Lung (tissue), 12 donors: ENCODE measurements around the gene GBP5. TPM values are rescaled to one million over a fixed set of nuclear protein-coding genes. Genes with fewer than 3 reads are reported as not detected.
A peak's percentile ranks its signal among the peaks of the same experiment; 100 is the strongest.

Experiments used
- ATAC-seq: fragments of 200-7000 bp; cut with Tn5 transposase; one replicate; pipeline ENCODE4 v1.9.1; 2020; ENCODE audit warnings: moderate number of reproducible peaks; ENCODE audit not compliant: insufficient read depth, low FRiP score
- DNase-seq, 3 donors: peaks; one replicate each; pipeline ENCODE4 v3.0.0-alpha.2; 2013 to 2017
- H3K27ac ChIP-seq, 2 donors: one replicate each; pipeline ENCODE4 v1.5.1; 2013; ENCODE audit warnings: mild to moderate bottlenecking in 2 of 2, moderate library complexity in 2 of 2, control low read depth in 1 of 2, inconsistent platforms in 1 of 2, low read depth in 1 of 2, low read length in 1 of 2
- H3K27me3 ChIP-seq, 3 donors: one replicate each; pipeline ENCODE4 v1.5.1; 2013; ENCODE audit warnings: low read length in 2 of 3; ENCODE audit not compliant: control insufficient read depth in 3 of 3, insufficient read depth in 3 of 3
- H3K36me3 ChIP-seq, 4 donors: one replicate each; pipeline ENCODE4 v1.5.1; 2013; ENCODE audit warnings: low read length in 4 of 4, mild to moderate bottlenecking in 1 of 4, moderate library complexity in 1 of 4; ENCODE audit not compliant: control insufficient read depth in 4 of 4, insufficient read depth in 4 of 4
- H3K4me1 ChIP-seq, 5 donors: one replicate each; pipeline ENCODE4 v1.5.1; 2013; ENCODE audit warnings: low read length in 5 of 5, mild to moderate bottlenecking in 2 of 5, moderate library complexity in 1 of 5; ENCODE audit not compliant: control insufficient read depth in 5 of 5, insufficient read depth in 5 of 5
- H3K4me3 ChIP-seq: one replicate; pipeline ENCODE4 v1.5.1; 2013; ENCODE audit warnings: mild to moderate bottlenecking, control low read depth, moderate library complexity
- H3K9ac ChIP-seq, 2 donors: one replicate each; pipeline ENCODE4 v1.5.1; 2013; ENCODE audit warnings: low read length in 2 of 2, control low read depth in 1 of 2; ENCODE audit not compliant: insufficient read depth in 1 of 2
- H3K9me3 ChIP-seq, 4 donors: one replicate each; pipeline ENCODE4 v1.5.1; 2013; ENCODE audit warnings: low read length in 3 of 4, mild to moderate bottlenecking in 1 of 4, moderate library complexity in 1 of 4; ENCODE audit not compliant: control insufficient read depth in 4 of 4, insufficient read depth in 3 of 4
- WGBS, 2 donors: extraction: QIAGEN DNeasy Blood & Tissue Kit; methylation state at CpG; one replicate each; pipeline ENCODE4 v1.1.7; 2013; 5-methylcytosine and 5-hydroxymethylcytosine counted together
- polyA plus RNA-seq, 2 donors: library from polyadenylated mRNA; stranded (reverse); fragments of 200-250 nt; gene quantifications; one replicate each; pipeline ENCODE4 v1.2.1, GENCODE V29; 2013
- total RNA-seq, 2 donors: library from RNA; depleted of rRNA in 1 of 2; stranded (reverse); fragments of >200 nt in 1 of 2; gene quantifications; one replicate each; pipeline ENCODE4 v1.2.1, GENCODE V29; 2014 to 2021
- TF ChIP-seq, protein P1 (sequence below): IDR thresholded peaks from 2 replicates; pipeline ENCODE4 v1.5.1; 2012; ENCODE audit warnings: mild to moderate bottlenecking; ENCODE audit errors: control extremely low read depth, extremely low read depth
- donor health status: control.
- donor health status: control.
- donor health status: Bipolar disorder and iron deficiency.
- donor health status: healthy.
- donor health status: DM: yes; HTN: yes; CAD: no.

Gene GBP5
- total and polyA plus RNA-seq, 4 donors: 1.7 to 35.7 (median 5.0) TPM

DNA sequence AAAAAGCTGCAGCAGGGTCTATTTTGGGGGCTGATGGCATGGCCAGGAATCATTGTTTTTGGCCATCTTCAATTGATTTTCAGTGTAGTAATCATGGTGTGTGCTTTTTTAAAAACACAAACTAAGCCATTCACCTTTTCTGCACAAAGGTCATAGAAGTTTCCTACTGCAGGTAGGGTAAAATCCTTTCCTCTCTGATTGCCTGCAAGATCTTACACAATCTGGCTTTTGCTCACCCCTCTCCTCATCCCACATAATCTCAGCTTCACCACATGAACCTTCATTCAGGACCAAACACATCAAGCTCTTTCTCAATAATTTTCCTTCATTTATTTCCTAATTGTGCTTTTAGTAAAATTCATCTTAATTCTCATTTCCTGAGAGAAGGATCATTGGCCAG is 38.3 kb upstream of the GBP5 start:
- DNase-seq: no peak
- Histone ChIP-seq H3K4me1 (peaks cover 0 to 8% (median 3%) of the 10 kb centered on the region in 5 donors), H3K9ac (no peak overlapping the region), H3K27ac (peak overlapping the region in 1 of 2 donors; percentile 61), H3K9me3 (no peaks in the 10 kb centered on the region), H3K27me3 (no peaks in the 10 kb centered on the region), H3K36me3 (no peaks in the 10 kb centered on the region), H3K4me3 (no peak overlapping the region)
- TF ChIP-seq, protein P1, sequence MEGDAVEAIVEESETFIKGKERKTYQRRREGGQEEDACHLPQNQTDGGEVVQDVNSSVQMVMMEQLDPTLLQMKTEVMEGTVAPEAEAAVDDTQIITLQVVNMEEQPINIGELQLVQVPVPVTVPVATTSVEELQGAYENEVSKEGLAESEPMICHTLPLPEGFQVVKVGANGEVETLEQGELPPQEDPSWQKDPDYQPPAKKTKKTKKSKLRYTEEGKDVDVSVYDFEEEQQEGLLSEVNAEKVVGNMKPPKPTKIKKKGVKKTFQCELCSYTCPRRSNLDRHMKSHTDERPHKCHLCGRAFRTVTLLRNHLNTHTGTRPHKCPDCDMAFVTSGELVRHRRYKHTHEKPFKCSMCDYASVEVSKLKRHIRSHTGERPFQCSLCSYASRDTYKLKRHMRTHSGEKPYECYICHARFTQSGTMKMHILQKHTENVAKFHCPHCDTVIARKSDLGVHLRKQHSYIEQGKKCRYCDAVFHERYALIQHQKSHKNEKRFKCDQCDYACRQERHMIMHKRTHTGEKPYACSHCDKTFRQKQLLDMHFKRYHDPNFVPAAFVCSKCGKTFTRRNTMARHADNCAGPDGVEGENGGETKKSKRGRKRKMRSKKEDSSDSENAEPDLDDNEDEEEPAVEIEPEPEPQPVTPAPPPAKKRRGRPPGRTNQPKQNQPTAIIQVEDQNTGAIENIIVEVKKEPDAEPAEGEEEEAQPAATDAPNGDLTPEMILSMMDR: no peak
- no peak for ATAC-seq

DNA sequence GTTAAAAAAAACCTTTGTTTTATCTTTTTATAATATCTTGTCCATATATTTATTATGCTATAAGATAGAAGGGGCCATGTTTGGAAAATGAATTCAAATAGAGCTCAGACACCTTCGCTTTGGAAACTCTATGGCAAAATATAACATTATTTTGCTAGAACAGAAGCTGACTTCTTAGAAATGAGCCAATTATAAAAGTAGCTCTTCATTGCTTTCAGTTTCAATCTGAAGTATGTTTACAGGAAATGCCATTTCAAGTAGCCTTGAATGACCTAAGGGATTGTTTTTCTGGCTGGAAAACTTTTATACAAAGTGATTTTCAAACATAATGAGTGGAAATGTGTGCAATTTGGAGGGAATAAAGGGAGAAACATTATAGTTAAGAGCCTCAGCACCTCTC is 37.8 kb upstream of the GBP5 start:
- peak in 2 of 3 donors; percentile 51 to 68 for DNase-seq
- Histone ChIP-seq H3K4me1 (peaks cover 0 to 8% (median 3%) of the 10 kb centered on the region in 5 donors), H3K27ac (peak overlapping the region in 1 of 2 donors; percentile 61), H3K9ac (no peak overlapping the region), H3K4me3 (no peak overlapping the region), H3K36me3 (no peaks in the 10 kb centered on the region), H3K27me3 (no peaks in the 10 kb centered on the region), H3K9me3 (peaks cover 0 to under 1% (median 0%) of the 10 kb centered on the region in 4 donors)
- ATAC-seq: no peak
- WGBS, 2 donors: 29 to 33% methylated on average over 1 of the region's 1 CpG
- TF ChIP-seq, protein P1: no peak

DNA sequence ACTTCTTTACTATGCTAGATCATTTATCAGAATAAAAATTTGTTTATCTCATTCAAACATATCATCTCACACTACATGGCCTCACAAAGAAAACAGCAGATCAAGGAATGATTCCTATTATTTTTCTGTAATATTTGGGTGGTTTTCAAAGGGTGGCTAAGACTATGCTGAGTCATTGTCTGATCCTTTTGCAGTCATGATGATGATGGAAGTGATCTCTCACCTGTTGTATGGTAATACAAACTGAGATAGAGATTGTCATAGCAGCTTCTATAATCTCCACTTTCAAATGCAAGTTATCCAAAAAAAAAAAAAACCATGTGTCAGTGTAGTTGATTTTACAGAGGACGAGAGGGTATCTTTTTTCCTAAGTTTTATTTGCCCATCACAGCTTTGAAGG is 37.2 kb upstream of the GBP5 start:
- Histone ChIP-seq H3K9me3 (peaks cover 0 to 3% (median 0%) of the 10 kb centered on the region in 4 donors), H3K4me3 (no peak overlapping the region), H3K4me1 (peaks cover 0 to 8% (median 3%) of the 10 kb centered on the region in 5 donors), H3K27me3 (no peaks in the 10 kb centered on the region), H3K27ac (peak overlapping the region in 1 of 2 donors; percentile 33), H3K9ac (no peak overlapping the region), H3K36me3 (no peaks in the 10 kb centered on the region)
- 63 to 73% methylated on average over 1 of the region's 1 CpG for WGBS, 2 donors
- TF ChIP-seq, protein P1: no peak
- ATAC-seq (no peak), DNase-seq (no peak)

GRCh38 chr1:89306273-89306672 is 33.6 kb upstream of the GBP5 start:
- WGBS, 2 donors: 71 to 79% methylated on average over 2 of the region's 2 CpGs
- no peak for ATAC-seq
- TF ChIP-seq, protein P1: no peak

More at GRCh38 chr1:89306273-89306672, 33.6 kb upstream of the GBP5 start:
- H3K27me3 ChIP-seq: no peaks in the 10 kb centered on the region
- peaks cover 0 to 8% (median 0%) of the 10 kb centered on the region in 5 donors for H3K4me1 ChIP-seq
- no peaks in the 10 kb centered on the region for H3K36me3 ChIP-seq
- no peak overlapping the region for H3K4me3 ChIP-seq
- H3K9me3 ChIP-seq: peaks cover 0 to 3% (median 0%) of the 10 kb centered on the region in 4 donors
- H3K9ac ChIP-seq: no peak overlapping the region
- no peak for DNase-seq
- no peak overlapping the region for H3K27ac ChIP-seq
